Measurements from ENCODE around the gene IL31.

DNA sequence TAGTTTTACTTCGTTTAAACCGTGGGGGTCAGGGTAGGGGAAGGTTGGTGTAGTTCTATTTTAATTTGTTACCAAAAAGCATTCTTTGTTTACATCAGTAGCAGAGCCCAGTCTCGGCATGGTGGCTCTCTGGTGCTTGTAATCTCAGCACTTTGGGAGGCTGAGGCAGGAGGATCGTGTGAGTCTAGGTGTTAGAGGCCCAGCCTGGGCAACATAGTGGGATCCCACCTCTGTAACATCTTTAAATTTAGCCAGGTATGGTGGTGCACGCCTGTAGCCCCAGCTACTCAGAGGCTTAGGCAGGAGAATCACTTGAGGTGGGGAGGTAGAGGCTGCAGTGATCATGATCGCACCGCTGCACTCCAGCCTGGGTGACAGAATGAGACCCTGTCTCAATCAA, 11.1 kb upstream of the IL31 start:
- TF ChIP-seq YY1 (IDR thresholded peaks at IDR 0.05; ENCODE audit: insufficient read depth, insufficient read length) = no peak
- no peak for TF ChIP-seq SUZ12 (IDR thresholded peaks at IDR 0.05; ENCODE audit: extremely low read depth, insufficient read depth, insufficient read length)
- no peak for TF ChIP-seq ZNF274 (IDR thresholded peaks at IDR 0.05; ENCODE audit: low read depth, low read length)

Data from NT2/D1 (cell line).